ENCODE results near the gene PITHD1.
"Not testable (repeated sequence)": the region's sequence is repeated elsewhere in the genome, so short reads cannot be mapped to it uniquely, and the experiment has no call there.

The PITHD1 gene

DNA sequence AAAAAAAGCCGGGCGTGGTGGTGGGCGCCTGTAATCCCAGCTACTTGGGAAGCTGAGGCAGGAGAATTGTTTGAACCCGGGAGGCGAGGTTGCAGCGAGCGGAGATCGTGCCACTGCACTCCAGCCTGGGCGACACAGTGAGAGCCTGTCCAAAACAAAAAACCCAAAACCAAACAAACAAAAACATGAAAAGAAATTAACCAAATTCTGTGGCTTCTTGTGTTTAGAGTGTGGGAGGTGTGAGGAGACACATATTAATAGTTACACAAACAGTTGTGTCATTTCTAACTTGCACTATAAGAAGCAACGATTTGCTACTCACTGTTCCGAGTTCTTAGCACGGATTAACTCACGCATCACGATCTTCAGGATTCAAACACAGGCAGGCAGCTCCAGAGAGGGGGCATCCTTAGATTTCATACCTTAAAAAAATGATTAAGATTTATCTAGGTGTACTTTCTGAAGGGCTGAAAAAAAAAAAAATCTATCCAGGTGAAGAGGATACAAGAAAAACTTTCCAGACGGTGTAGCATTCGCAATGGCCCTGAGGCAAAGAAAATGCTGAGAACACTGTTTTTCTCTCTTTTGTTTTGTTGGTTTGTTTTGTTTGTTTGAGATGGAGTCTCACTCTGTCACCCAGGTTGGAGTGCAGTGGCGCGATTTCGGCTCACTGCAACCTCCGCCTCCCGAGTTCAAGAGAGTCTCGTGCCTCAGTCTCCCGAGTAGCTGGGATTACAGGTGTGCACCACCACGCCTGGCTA lies 47.7 kb downstream of the PITHD1 start:
- no peak for DNase-seq (ENCODE audit: low read depth)

DNA sequence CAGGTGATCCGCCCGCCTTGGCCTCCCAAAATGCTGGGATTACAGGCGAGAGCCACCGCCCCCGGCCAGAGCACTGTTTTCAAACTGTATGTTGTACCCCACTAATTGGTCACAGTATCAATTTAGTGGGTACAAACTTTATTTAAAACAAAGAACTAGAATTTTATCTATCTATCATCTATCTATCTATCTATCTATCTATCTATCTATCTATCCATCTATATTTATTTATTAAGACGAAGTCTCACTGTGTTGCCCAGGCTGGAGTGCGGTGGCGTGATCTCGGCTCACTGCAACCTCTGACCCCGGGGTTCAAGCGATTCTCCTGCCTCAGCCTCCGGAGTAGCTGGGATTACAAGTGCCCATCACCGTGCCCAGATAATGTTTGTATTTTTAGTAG lies 48.4 kb downstream of the PITHD1 start:
- not testable (repeated sequence) for DNase-seq (ENCODE audit: low read depth)

DNA sequence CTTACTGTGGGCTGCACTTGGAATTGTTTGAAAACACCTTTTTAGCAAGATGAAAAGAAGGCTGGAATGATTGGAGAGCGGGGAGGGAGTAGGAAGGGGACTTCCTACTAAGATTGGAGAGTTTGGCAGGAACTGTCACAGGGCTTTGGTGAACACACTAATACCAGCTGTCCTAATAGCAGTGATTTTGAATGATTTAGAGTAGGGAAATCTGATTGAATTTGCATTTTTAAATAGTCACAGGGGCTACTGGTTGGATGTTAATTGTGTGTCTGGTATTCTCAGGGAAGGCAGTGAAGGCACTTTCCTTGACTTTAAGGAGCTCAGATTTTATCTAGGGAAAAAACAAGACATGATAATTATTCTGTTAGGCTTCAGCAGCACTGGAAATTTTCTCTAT lies 49.5 kb downstream of the PITHD1 start:
- no peak for DNase-seq (ENCODE audit: low read depth)

DNA sequence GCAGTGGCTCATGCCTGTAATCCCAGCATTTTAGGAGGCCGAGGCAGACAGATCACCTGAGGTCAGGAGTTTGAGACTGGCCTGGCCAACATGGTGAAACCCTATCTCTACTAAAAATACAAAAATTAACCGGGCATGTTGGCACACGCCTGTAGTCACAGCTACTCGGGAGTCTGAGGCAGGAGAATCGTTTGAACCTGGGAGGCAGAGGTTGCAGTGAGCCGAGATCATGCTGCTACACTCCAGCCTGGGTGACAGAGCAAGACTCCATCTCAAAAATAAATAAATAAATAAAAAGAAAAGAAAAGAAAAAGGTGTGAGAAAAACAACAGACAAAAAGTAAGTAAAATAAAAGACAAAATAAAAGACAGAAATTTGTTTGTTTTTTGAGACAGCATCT lies 55.9 kb downstream of the PITHD1 start:
- not testable (repeated sequence) for DNase-seq (ENCODE audit: low read depth)

GRCh38 chr1:23836037-23836436 lies 57.8 kb downstream of the PITHD1 start:
- no peak for DNase-seq (ENCODE audit: low read depth)

Data from stimulated activated CD8-positive, alpha-beta memory T cell treated with anti-CD3 and anti-CD28 coated beads, Interleukin-15, amount 100 ng/mL, for 24 hours (primary cell).